PC-9 (cell line): Measurements from ENCODE around the gene ZCCHC3. TPM values are rescaled to one million over a fixed set of nuclear protein-coding genes. Genes with fewer than 3 reads are reported as not detected.

Experiments
- BruUV-seq: library from RNA; stranded (reverse); fragments of 400-500 nt; replicated peaks from 2 replicates; lab custom pipeline; 2021; lab: Mats Ljungman, UMichigan
- CTCF ChIA-PET: fragments of 300-600 bp; sonication (Branson Sonifier 250); formaldehyde crosslinking; loops from one replicate; lab custom pipeline; 2022; ENCODE audit warnings: antibody characterized with exemption; lab: Charles Lee
- POLR2A ChIA-PET: fragments of 300-600 bp; sonication (Branson Sonifier 250); formaldehyde crosslinking; loops from one replicate; lab custom pipeline; 2022; ENCODE audit warnings: antibody characterized with exemption; ENCODE audit not compliant: unreplicated experiment; lab: Charles Lee
- DNase-seq, 2 experiments: peaks; one replicate each; pipeline versions ENCODE4 v3.0.0 to v3.0.0-alpha.2; 2015 to 2022; ENCODE audit warnings: mixed read lengths in 1 of 2
- H2AFZ ChIP-seq: fragments of 200-600 bp; sonication (generic); 2 replicates; pipeline ENCODE4 v1.8.1; 2017; ENCODE audit warnings: antibody characterized with exemption
- H3F3A ChIP-seq: fragments of 200-600 bp; sonication (generic); 2 replicates; pipeline ENCODE4 v1.8.1; 2017; ENCODE audit warnings: antibody characterized with exemption, mild to moderate bottlenecking, low read depth; ENCODE audit not compliant: insufficient read depth
- H3K27ac ChIP-seq: fragments of 200-600 bp; sonication (generic); 2 replicates; pipeline ENCODE4 v1.6.1; 2016; ENCODE audit warnings: mixed run types
- H3K27me3 ChIP-seq: fragments of 200-600 bp; sonication (generic); 2 replicates; pipeline ENCODE4 v1.6.1; 2016; ENCODE audit warnings: low read depth, mixed run types; ENCODE audit not compliant: insufficient read depth
- H3K36me3 ChIP-seq: fragments of 200-600 bp; sonication (generic); 2 replicates; pipeline ENCODE4 v1.6.1; 2016; ENCODE audit warnings: low read depth, mixed run types
- H3K4me1 ChIP-seq: fragments of 200-600 bp; sonication (generic); replicated peaks from 2 replicates; pipeline ENCODE4 v1.6.1; 2016; ENCODE audit warnings: mixed run types; ENCODE audit not compliant: insufficient read depth
- H3K4me2 ChIP-seq: fragments of 200-600 bp; sonication (generic); 2 replicates; pipeline ENCODE4 v1.6.1; 2017; ENCODE audit warnings: mixed run types
- H3K4me3 ChIP-seq: fragments of 200-600 bp; sonication (generic); 2 replicates; pipeline ENCODE4 v1.6.1; 2016; ENCODE audit warnings: mixed run types
- H3K79me2 ChIP-seq: fragments of 200-600 bp; sonication (generic); 2 replicates; pipeline ENCODE4 v1.6.1; 2017; ENCODE audit warnings: low read depth, mixed run types
- H3K9me2 ChIP-seq: fragments of 200-600 bp; sonication (generic); 2 replicates; pipeline ENCODE4 v1.8.1; 2017; ENCODE audit warnings: mild to moderate bottlenecking; ENCODE audit not compliant: insufficient read depth
- H3K9me3 ChIP-seq: fragments of 200-600 bp; sonication (generic); 2 replicates; pipeline ENCODE4 v1.8.1; 2016; ENCODE audit warnings: low read depth; ENCODE audit not compliant: insufficient read depth
- H4K20me1 ChIP-seq: fragments of 200-600 bp; sonication (generic); 2 replicates; pipeline ENCODE4 v1.8.1; 2017; ENCODE audit not compliant: insufficient read depth
- CTCF ChIP-seq: fragments of 200-600 bp; sonication (generic); conservative IDR thresholded peaks from 2 replicates; pipeline ENCODE4 v1.6.1; 2017; ENCODE audit warnings: mixed run types, antibody characterized with exemption, mild to moderate bottlenecking, moderate library complexity
- EZH2 ChIP-seq: fragments of 200-600 bp; sonication (generic); IDR thresholded peaks from 2 replicates; pipeline ENCODE4 v1.8.0; 2017; ENCODE audit warnings: antibody characterized with exemption, low read depth
- intact Hi-C: fragments of 100-400 bp; cut with micrococcal nuclease; formaldehyde crosslinking; loops from one replicate; pipeline ENCODE4 v1.10.0; 2022; ENCODE audit not compliant: unreplicated experiment
- total RNA-seq: library from RNA; stranded (reverse); gene quantifications from 2 replicates; pipeline ENCODE4 v1.2.3, GENCODE V29; 2021

The ZCCHC3 gene
- total RNA-seq, 1 experiment from 2014 or later = 17.7 TPM

DNA sequence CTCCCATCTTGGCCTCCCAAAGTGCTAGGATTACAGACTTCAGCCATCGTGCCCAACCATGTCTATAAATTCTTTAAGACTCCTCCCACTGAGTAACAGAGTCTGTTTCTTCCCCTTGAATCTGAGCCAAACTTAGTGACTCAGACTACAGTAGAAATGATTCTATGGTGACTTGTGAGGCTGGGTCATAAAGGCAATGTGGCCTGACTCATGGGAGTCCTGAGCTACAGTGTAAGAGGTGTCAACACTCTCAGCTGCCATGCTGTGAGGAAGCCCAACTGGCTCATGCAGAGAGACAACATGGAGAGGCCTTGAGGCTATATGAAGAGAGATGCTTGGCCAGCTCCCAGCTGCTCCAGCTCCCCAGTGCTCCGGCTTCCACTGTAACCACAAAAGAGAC is 44.3 kb downstream of the ZCCHC3 start:
- peaks cover 6% of the 10 kb centered on the region for H3K9me3 ChIP-seq
- BruUV-seq = no TSS peak
- H3K79me2 ChIP-seq = no peaks in the 10 kb centered on the region
- H3K36me3 ChIP-seq = no peaks in the 10 kb centered on the region
- ChIA-PET CTCF (no interaction called here), POLR2A (interaction anchor here (0.6 kb wide), 1 partner anchor 16 kb away, joined by 3 read pairs; the partner anchor contains the start of gene SOX12)
- intact Hi-C loops = no loop called here
- no peaks in the 10 kb centered on the region for H3K27me3 ChIP-seq
- DNase-seq = peak; percentile 55 to 86
- peaks cover 6% of the 10 kb centered on the region; the same call in 1 of the 2 replicates for H3F3A ChIP-seq
- no peak overlapping the region for H3K4me2 ChIP-seq
- no peaks in the 10 kb centered on the region for H4K20me1 ChIP-seq
- no peak overlapping the region for H2AFZ ChIP-seq
- H3K4me3 ChIP-seq = no peak overlapping the region
- H3K9me2 ChIP-seq = no peaks in the 10 kb centered on the region
- no peak overlapping the region for H3K27ac ChIP-seq
- TF ChIP-seq EZH2 = no peak
- no peak for TF ChIP-seq CTCF
- no peaks in the 10 kb centered on the region for H3K4me1 ChIP-seq

DNA sequence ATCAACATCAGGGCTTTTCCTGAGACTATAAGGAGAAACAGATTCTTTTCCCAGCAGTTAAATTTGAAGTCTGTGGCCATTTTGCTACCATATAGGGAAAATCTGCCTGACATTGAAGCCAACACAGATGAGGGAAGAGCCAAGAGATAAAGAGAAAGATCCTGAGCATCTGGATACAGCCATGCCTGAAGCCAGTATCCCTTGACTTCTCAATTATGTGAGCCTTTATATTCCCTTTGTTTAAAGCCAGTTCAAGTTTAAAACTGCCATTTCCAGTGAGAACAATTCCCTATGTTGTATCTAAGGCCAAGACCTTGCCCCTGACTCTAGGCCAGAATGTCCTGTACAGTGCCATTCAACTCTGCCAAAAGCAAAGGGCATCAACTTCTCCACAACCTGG is 45.7 kb downstream of the ZCCHC3 start:
- no peaks in the 10 kb centered on the region for H3K9me2 ChIP-seq
- intact Hi-C loops = no loop called here
- no peak overlapping the region for H2AFZ ChIP-seq
- DNase-seq = no peak
- POLR2A ChIA-PET = no interaction called here
- H3K9me3 ChIP-seq = peaks cover 6% of the 10 kb centered on the region
- H3K27ac ChIP-seq = no peak overlapping the region
- no peak overlapping the region for H3K4me2 ChIP-seq
- no peaks in the 10 kb centered on the region for H3K27me3 ChIP-seq
- H4K20me1 ChIP-seq = no peaks in the 10 kb centered on the region
- no peaks in the 10 kb centered on the region for H3K36me3 ChIP-seq
- BruUV-seq = no TSS peak
- no peaks in the 10 kb centered on the region for H3K79me2 ChIP-seq
- peaks cover 6% of the 10 kb centered on the region; the same call in 1 of the 2 replicates for H3F3A ChIP-seq
- CTCF ChIA-PET = no interaction called here
- no peaks in the 10 kb centered on the region for H3K4me1 ChIP-seq
- no peak overlapping the region for H3K4me3 ChIP-seq
- TF ChIP-seq EZH2 = no peak
- no peak for TF ChIP-seq CTCF

GRCh38 chr20:346033-346639 is 48.8 kb downstream of the ZCCHC3 start:
- H3K27me3 ChIP-seq = no peaks in the 10 kb centered on the region
- no peak overlapping the region for H2AFZ ChIP-seq
- no peak for DNase-seq
- no peaks in the 10 kb centered on the region for H3K36me3 ChIP-seq
- H3K27ac ChIP-seq = no peak overlapping the region
- no peaks in the 10 kb centered on the region for H3K79me2 ChIP-seq
- POLR2A ChIA-PET = interaction anchor here (0.6 kb wide), 1 partner anchor 13 kb away, joined by 10 read pairs; no protein-coding TSS in a partner anchor
- H4K20me1 ChIP-seq = no peaks in the 10 kb centered on the region
- H3K9me2 ChIP-seq = no peaks in the 10 kb centered on the region
- no peak overlapping the region for H3K4me2 ChIP-seq
- H3F3A ChIP-seq = peaks cover 6% of the 10 kb centered on the region; the same call in 1 of the 2 replicates
- no peak for TF ChIP-seq EZH2
- TF ChIP-seq CTCF = no peak
- intact Hi-C loops = no loop called here
- H3K4me3 ChIP-seq = no peak overlapping the region
- peaks cover 6% of the 10 kb centered on the region for H3K9me3 ChIP-seq
- TSS peak; percentile 25 for BruUV-seq
- CTCF ChIA-PET = no interaction called here
- H3K4me1 ChIP-seq = no peaks in the 10 kb centered on the region
